Measurements from ENCODE around the gene POLR2L.

Gene POLR2L

GRCh38 chr11:810040-810567 lies 32.2 kb downstream of the POLR2L start:
- DNase-seq (ENCODE audit: low spot score) = no peak

GRCh38 chr11:809287-810039 lies 32.9 kb downstream of the POLR2L start, which contains the start of gene RPLP2:
RPLP2 (plus strand) TSS chr11:809967; CDS start chr11:810235, 268 bp downstream.
- DNase-seq (ENCODE audit: low spot score) = peak; percentile 96

- no peak for DNase-seq (ENCODE audit: low spot score)
Measured at GRCh38 chr11:808427-809286, 33.7 kb downstream of the POLR2L start.

- DNase-seq (ENCODE audit: low spot score) = no peak
Measured at GRCh38 chr11:804599-804964, 37.7 kb downstream of the POLR2L start.

GRCh38 chr11:803770-804598 lies 38.3 kb downstream of the POLR2L start:
- DNase-seq (ENCODE audit: low spot score) = no peak

- no peak for DNase-seq (ENCODE audit: low spot score)
Measured at GRCh38 chr11:803467-803742, 38.9 kb downstream of the POLR2L start.

- no peak for DNase-seq (ENCODE audit: low spot score)
Measured at GRCh38 chr11:802693-803466, 39.4 kb downstream of the POLR2L start.

- DNase-seq (ENCODE audit: low spot score) = no peak
Measured at GRCh38 chr11:802018-802617, 40.2 kb downstream of the POLR2L start.

- DNase-seq (ENCODE audit: low spot score) = no peak
Measured at GRCh38 chr11:801097-801780, 41.1 kb downstream of the POLR2L start.

GRCh38 chr11:800473-800872 lies 41.9 kb downstream of the POLR2L start:
- no peak for DNase-seq (ENCODE audit: low spot score)

GRCh38 chr11:799641-800316 lies 42.5 kb downstream of the POLR2L start:
- no peak for DNase-seq (ENCODE audit: low spot score)

GRCh38 chr11:798093-798713 lies 44.1 kb downstream of the POLR2L start, which contains the start of gene SLC25A22:
SLC25A22 (minus strand) TSS chr11:798281; CDS start chr11:795006, 3,275 bp downstream.
- peak; percentile 69 for DNase-seq (ENCODE audit: low spot score)

- DNase-seq (ENCODE audit: low spot score) = peak; percentile 60
Measured at GRCh38 chr11:797296-798092, 44.8 kb downstream of the POLR2L start.

- DNase-seq (ENCODE audit: low spot score) = no peak
Measured at GRCh38 chr11:796565-797295, 45.6 kb downstream of the POLR2L start.

GRCh38 chr11:795634-796564 lies 46.4 kb downstream of the POLR2L start:
- no peak for DNase-seq (ENCODE audit: low spot score)

GRCh38 chr11:794766-795633 lies 47.3 kb downstream of the POLR2L start:
- DNase-seq (ENCODE audit: low spot score) = no peak
